ENCODE results near the gene MEMO1. TPM values are rescaled to one million over a fixed set of nuclear protein-coding genes. Genes with fewer than 3 reads are reported as not detected.

MEMO1 gene
- total and polyA plus RNA-seq, 2 of the 4 experiments (the other 2 are of a cell fraction): 23.7 to 49.7 TPM

GRCh38 chr2:32060266-32060665, 49.5 kb upstream of the MEMO1 start:
- H4K91ac ChIP-seq (ENCODE audit: insufficient read depth, low read depth, low read length): no peak overlapping the region
- H3K14ac ChIP-seq (replicated peaks; ENCODE audit: low read depth, low read length): no peak overlapping the region
- ChIA-PET CTCF (no interaction called here), POLR2A (ENCODE audit: unreplicated experiment) (no interaction called here)
- no peak overlapping the region for H4K8ac ChIP-seq (ENCODE audit: low read depth in 2 of 2, low read length in 2 of 2)
- H3K27me3 ChIP-seq (ENCODE audit: control insufficient read depth, insufficient read depth, low read length): no peaks in the 10 kb centered on the region
- H2AK9ac ChIP-seq (replicated peaks; ENCODE audit: low read depth, low read length, poor library complexity): no peak overlapping the region
- no peak overlapping the region for H3K23ac ChIP-seq (ENCODE audit: low read depth, low read length)
- H3K36me3 ChIP-seq (ENCODE audit: control insufficient read depth, insufficient read depth, low read length): no peaks in the 10 kb centered on the region
- dilution Hi-C loops (cut with HindIII; ENCODE audit: low sequenced_read_pairs, unreplicated experiment) (no loop called here), in situ Hi-C loops (cut with MboI; ENCODE audit: low sequenced_read_pairs) (no loop called here), intact Hi-C loops (cut with micrococcal nuclease) (no loop called here)
- H2BK120ac ChIP-seq (ENCODE audit: low read depth, low read length): no peak overlapping the region
- H3K4ac ChIP-seq (ENCODE audit: low read depth, low read length): no peak overlapping the region
- H2AFZ ChIP-seq (replicated peaks; ENCODE audit: low read length, poor library complexity): no peak overlapping the region
- no peaks in the 10 kb centered on the region for H3K9me1 ChIP-seq (ENCODE audit: insufficient read depth, low read length)
- H4K5ac ChIP-seq (ENCODE audit: low read depth, low read length): no peak overlapping the region
- H3K4me3 ChIP-seq (ENCODE audit: insufficient read depth, low read depth, low read length): no peak overlapping the region
- H2BK15ac ChIP-seq (ENCODE audit: low read depth, low read length): no peak overlapping the region
- no peak overlapping the region for H3K56ac ChIP-seq (ENCODE audit: extremely low read depth, insufficient read depth, low read length)
- WGBS, 2 experiments (ENCODE audit: extremely low coverage in 2 of 2, insufficient read length in 1 of 2): no CpG with 5 or more reads among the region's 2 CpGs
- no peak overlapping the region for H2AK5ac ChIP-seq (ENCODE audit: low read depth, low read length)
- no peak overlapping the region for H3K27ac ChIP-seq (ENCODE audit: insufficient read depth, low read length)
- peaks cover 0 to 9% of the 10 kb centered on the region in 2 experiments; a peak in 2 of 4 replicates for H3K79me1 ChIP-seq (ENCODE audit: low read depth in 1 of 2, low read length in 2 of 2)
- H3K4me2 ChIP-seq (ENCODE audit: low read depth, low read length): no peak overlapping the region
- H3K9me3 ChIP-seq (ENCODE audit: control insufficient read depth, insufficient read depth, low read length): no peaks in the 10 kb centered on the region; the same call in 1 of the 2 replicates
- H3K18ac ChIP-seq (ENCODE audit: low read depth, low read length): no peak overlapping the region
- DNase-seq (no peak), ATAC-seq (ENCODE audit: low read depth) (no peak)
- H2BK5ac ChIP-seq (ENCODE audit: low read depth, low read length, poor library complexity, severe bottlenecking): no peak overlapping the region
- BruUV-seq (replicated peaks): no TSS peak
- TF ChIP-seq USF2 (IDR thresholded peaks at IDR 0.05; ENCODE audit: low read depth, low read length) (no peak), NFE2L2 (IDR thresholded peaks at IDR 0.05; ENCODE audit: low read depth, low read length) (no peak), MAZ (IDR thresholded peaks at IDR 0.05; ENCODE audit: borderline replicate concordance, low read depth, low read length) (no peak), ELK1 (IDR thresholded peaks at IDR 0.05; ENCODE audit: borderline replicate concordance, low read depth, low read length) (no peak), RAD21 (IDR thresholded peaks at IDR 0.05; ENCODE audit: low read length) (no peak), POLR2A (IDR thresholded peaks at IDR 0.05; ENCODE audit: low read depth, low read length) (no peak), CHD1 (IDR thresholded peaks at IDR 0.05; ENCODE audit: low read depth, low read length) (no peak), BHLHE40 (IDR thresholded peaks at IDR 0.05; ENCODE audit: low read depth, low read length) (no peak), RCOR1 (IDR thresholded peaks at IDR 0.05; ENCODE audit: insufficient replicate concordance, low read length) (no peak), CEBPB (IDR thresholded peaks at IDR 0.05; ENCODE audit: low read depth, low read length) (no peak), CTCF (conservative IDR thresholded peaks at IDR 0.05; ENCODE audit: low read depth, low read length) (no peak), MAFK (IDR thresholded peaks at IDR 0.05; ENCODE audit: low read depth, low read length) (no peak), FOS (IDR thresholded peaks at IDR 0.05; ENCODE audit: low read depth, low read length) (no peak), RFX5 (IDR thresholded peaks at IDR 0.05; ENCODE audit: low read depth, low read length) (no peak), MXI1 (IDR thresholded peaks at IDR 0.05; ENCODE audit: borderline replicate concordance, low read depth, low read length) (no peak), SMC3 (IDR thresholded peaks at IDR 0.05; ENCODE audit: low read depth, low read length) (no peak)
- H2BK20ac ChIP-seq (ENCODE audit: low read depth, low read length): no peak overlapping the region
- H4K20me1 ChIP-seq (ENCODE audit: insufficient read depth, low read length): no peaks in the 10 kb centered on the region
- H3K9ac ChIP-seq (ENCODE audit: low read depth, low read length): no peak overlapping the region
- H3K4me1 ChIP-seq (ENCODE audit: control insufficient read depth, insufficient read depth, low read length): peaks cover 2% of the 10 kb centered on the region; the same call in 1 of the 2 replicates

Data from IMR-90 (cell line).